Epidermal melanocyte (primary cell): ENCODE data around the gene IFFO2.

ENCODE experiments used
- DNase-seq: peaks from one replicate; pipeline ENCODE4 v3.0.0; 2011; ENCODE audit warnings: low spot score; ENCODE audit not compliant: insufficient read length

Gene IFFO2

GRCh38 chr1:18951416-18951815, 5.1 kb downstream of the IFFO2 start:
- DNase-seq: no peak

- no peak for DNase-seq
Measured at GRCh38 chr1:18950401-18951026, 6.0 kb downstream of the IFFO2 start.

- peak; percentile 83 for DNase-seq
Measured at GRCh38 chr1:18949686-18950400, 6.6 kb downstream of the IFFO2 start.

- DNase-seq: no peak
Measured at GRCh38 chr1:18948913-18949685, 7.4 kb downstream of the IFFO2 start.

DNA sequence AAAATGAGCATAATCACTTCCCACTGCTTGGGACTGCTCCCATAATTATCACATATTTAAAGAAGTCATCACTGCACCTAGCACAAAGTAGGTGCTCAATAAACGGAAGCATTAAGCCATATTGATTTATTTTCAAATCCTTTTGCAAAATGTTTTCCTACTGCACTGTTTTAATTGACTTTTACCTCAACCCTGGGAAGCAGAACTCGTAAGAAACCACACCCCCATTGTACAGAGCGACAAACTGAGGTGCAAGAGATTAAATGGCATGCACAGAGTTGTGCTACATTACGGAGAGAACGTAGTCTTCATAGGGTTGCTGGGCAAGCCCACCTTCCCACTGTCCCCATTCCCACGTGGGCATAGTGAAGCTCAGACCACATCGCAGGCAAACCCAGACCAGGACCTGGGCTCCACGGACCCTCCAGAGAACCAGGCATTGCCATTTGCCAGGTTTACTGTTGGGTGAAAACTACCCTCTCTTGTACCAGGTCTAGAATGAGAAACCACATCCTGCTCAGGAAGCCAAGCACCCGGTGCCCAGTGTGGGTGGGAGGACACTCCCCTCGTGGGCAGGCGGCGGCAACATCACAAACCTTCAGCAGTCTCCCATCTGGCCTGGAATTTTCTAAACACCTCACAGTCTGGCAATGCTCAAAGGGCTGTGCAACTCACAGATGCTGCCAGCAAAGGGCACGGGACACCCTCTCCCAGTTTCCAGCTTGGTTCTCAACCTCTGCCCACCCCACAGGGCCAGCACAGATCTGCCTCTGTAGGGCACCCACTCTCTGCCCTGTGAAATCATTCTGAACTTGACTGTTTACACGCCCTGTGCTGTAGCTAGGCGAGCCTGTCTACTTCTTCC, 8.2 kb downstream of the IFFO2 start:
- DNase-seq: no peak

GRCh38 chr1:18947570-18947969, 8.9 kb downstream of the IFFO2 start:
- no peak for DNase-seq

DNA sequence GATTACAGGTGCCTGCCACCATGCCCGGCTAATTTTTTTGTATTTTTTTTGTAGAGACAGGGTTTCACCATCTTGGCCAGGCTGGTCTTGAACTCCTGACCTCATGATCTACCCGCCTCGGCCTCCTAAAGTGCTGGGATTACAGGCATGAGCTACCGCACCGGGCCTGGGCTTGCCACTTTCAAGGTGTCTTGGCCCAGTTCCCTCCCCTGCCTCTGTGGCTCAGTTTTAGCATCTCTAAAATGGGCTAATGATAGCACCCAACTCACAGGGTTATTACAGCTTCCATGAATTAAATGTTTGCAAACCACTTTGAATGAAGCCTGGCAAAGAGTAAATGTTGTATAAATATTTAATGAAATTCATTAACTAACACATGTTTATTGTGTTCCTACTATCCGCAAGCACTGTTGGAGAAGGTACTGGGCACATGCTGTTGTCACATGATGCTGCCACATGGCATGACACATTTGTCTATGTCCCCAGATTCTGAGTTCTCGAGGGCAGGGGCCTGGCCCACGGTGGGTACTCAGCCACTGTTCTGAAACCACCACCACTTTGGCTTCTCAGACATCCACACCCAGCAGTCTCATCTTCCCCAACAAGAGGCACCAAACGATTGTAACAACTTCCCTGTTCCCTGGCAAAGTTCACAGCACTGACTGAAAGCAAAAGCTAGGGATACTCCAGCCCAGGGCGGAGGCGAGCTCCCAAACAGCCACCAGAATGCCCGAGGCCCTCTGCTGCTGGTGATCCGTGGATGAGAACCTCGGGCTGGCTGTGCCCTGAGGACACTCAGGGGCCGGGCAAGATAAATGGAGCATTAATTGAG, 9.7 kb downstream of the IFFO2 start:
- DNase-seq: no peak

- DNase-seq: no peak
Measured at GRCh38 chr1:18945401-18945849, 11.1 kb downstream of the IFFO2 start.

GRCh38 chr1:18944810-18945209, 11.7 kb downstream of the IFFO2 start:
- no peak for DNase-seq

DNA sequence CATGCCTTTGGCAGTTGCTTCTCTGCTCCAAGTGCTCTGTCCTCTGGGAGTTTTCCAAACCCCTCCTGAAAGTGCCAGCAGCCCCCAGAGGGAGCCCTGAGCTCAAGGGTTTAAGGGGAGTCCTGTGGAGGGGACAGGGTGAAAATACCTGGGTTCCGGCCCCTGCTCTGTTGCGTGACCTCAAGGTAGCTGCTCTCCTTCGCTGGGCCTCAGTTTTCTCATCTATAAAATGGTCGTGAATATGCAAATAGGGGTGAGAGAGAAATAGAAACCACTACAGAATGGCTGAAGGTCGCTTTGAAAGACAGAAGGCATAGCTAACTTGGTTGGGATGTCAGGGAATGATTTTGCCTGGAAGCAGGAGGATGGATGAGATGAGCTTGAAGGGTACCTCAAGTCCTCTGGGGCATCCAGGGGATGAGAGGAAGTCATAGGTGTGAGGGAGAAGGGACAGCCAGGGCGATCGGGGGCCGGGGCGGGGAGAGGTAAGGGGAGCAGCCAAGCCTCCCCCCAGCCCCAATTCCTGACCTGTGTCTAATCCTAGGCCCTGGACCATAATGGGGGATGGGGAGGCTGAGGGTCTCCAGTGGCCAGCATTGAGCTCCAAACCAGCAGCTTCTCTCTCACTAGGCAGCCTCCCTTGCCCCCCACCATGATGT, 12.4 kb downstream of the IFFO2 start:
- no peak for DNase-seq

- DNase-seq: no peak
Measured at GRCh38 chr1:18943162-18943561, 13.3 kb downstream of the IFFO2 start.

DNA sequence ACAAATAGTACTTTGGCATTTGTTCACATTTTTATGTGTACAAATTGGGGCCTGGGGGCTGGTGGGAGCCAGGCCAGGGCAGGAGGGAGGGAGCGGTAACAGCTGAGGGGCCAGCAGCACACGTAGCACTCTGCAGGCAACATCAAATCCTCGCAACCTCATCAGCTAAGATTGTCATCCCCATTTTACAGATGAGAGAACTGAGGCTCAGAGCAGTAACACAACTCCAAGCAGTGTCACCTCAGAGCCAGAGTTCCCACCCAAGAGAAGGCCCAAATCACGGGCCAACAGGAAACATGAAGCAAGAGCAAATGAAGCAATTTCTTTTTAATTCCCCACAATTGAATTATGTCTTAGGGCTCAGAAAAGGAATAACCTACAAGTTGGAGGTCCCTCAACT, 14.1 kb downstream of the IFFO2 start:
- no peak for DNase-seq

DNA sequence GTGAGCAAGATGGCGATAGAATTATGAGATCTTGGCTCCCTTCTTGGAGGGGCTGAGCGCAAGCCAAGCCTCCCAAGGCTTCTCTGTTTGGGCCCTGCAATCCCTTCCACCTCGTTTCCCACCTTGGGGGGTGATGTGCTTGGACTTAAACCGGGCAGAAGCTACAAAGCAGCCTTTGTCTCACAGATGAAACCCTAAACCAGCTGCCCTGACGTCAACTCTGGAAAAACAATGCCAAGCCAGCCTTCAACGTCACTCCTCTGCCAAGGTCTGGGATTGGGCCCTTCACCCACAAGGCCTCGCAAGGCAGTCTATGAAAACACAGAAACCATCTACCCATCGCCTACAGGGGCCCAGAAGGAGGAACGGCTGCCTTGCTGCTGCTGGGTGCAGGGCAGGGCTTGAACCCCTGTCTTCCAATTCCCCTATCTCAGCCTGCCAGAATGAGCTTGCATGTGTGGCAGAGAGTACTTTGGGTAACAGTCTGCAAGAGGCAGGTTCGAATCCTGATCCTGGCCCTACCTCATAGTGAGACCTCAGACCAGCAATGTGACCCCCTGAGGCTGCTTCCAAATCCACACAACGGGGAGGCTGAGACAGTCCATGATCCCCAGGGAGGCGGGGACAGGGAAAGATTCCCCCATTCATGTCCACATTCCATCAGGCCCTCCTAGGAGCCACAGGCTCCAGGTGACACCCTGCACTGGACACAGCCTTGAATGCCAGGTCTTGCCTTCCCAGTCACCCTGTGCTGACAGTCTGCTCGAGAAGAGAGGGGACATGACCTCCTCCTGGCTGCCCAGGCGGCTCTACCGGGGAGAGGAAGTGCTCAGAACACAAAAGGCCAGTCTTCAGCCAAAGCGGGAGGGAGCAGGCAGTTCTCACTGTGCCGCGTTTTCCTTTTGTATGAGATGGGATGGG, 15.0 kb downstream of the IFFO2 start:
- peak; percentile 70 for DNase-seq

DNA sequence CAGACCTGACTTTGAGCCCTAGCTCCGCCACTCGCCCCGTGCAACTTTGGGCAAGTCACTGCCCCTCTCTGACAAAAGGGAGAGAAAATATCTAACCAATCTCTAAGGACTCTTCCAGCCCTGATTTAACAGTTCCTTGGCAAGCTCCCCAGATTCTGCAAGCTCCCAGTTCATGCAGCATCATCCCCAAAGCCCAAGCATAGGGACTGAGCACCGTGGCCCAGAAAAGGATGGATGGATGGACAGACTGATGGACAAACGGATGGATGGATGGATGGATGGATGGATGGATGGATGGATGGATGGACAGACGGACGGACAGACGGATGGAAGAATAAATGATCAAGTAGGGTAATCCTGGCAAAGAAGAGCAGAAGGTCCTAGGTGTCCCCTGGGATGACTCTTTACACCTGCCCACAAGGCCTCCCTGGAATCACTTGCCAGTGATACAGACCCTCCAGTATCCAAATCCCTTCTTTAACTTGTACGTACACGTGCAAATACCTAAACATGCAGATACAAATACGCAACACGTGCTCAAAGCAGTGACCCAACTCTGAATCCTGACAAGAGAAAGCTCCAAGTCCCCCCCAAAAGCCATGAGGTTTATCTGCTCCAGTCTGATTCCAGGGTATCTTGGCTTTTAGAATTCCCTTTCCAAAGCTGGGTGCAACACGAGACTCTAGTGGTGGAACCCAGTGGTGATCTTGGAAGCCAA, 16.0 kb downstream of the IFFO2 start:
- no peak for DNase-seq

DNA sequence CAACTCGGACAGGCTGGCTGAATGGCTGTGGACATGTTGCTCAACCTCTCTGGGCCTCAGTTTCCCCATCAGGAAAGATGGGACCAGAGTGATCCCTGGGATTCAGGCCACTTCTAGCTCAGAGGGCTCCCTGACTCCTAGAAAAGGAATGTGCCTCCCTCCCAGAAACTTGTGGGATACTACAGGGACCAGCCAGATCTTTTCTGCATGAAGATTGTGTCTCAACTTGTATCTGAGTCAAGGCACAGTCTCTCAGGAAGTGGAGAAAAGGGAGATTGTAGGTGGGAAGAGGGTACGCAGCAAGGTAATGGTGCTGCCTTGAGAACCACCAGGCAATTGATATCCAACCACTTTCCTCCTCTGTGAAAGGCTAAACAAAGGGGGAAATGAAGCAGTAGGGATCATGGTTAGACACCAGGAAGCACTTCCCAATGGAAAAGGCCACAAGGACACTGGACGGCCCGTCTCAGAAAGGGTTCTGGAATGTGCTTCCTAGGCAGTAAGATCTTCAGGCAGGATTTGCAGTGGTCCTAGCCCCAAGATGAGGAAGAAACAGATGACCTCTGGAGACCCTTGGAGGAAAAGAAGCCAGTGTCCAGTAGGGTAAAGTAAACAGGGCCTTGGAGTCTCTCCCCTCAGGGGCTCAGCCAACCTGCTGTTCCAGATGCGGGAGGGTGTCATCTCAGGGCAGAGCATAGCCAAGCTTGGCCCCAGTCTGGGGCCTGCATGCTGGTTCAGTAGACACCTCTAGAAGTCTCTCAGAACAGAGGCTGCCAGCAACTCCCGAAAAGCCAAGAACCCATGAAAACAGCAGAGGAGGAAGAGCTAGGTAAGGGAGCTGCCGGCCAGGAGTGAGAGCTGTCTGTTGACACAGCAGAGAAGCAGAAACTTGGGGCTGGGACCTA, 16.8 kb downstream of the IFFO2 start:
- DNase-seq: no peak

DNA sequence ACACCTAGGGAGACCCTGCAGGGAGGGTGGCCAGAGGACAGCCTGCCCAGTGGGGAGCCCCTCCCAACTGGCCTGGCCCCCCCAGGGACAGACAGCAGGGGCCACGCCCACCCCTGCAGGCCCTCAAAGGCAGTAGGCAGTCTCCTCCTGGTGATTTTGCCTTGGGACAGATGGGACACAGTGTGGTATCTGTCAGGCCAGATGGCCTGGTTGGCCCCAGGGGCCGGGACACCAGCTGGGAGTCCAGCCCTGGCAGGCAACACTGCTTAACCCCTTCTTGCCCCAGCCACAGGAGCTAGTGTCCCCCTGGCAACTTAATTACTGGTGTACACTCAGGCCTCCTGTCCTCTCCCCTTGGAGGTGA, 17.8 kb downstream of the IFFO2 start:
- no peak for DNase-seq

GRCh38 chr1:18938008-18938706, 18.3 kb downstream of the IFFO2 start:
- DNase-seq: no peak
